Endothelial cell (in vitro differentiated cells): ENCODE results near the gene PDGFRB. TPM values are rescaled to one million over a fixed set of nuclear protein-coding genes. Genes with fewer than 3 reads are reported as not detected.

Experiments used
- DNase-seq: peaks from one replicate; pipeline ENCODE4 v3.0.0; 2021; ENCODE audit warnings: low spot score
- H3K27ac Mint-ChIP-seq: one replicate; pipeline ENCODE4 v1.8.0; 2021; ENCODE audit warnings: mixed read lengths, inconsistent platforms; ENCODE audit not compliant: unreplicated experiment
- H3K27me3 Mint-ChIP-seq: one replicate; pipeline ENCODE4 v1.8.0; 2021; ENCODE audit warnings: mild to moderate bottlenecking, moderate library complexity, mixed read lengths, inconsistent platforms; ENCODE audit not compliant: unreplicated experiment
- H3K36me3 Mint-ChIP-seq: one replicate; pipeline ENCODE4 v1.8.0; 2021; ENCODE audit warnings: mild to moderate bottlenecking, low read depth, mixed read lengths, inconsistent platforms; ENCODE audit not compliant: unreplicated experiment
- H3K4me1 Mint-ChIP-seq: one replicate; pipeline ENCODE4 v1.8.0; 2021; ENCODE audit warnings: mild to moderate bottlenecking, mixed read lengths, inconsistent platforms; ENCODE audit not compliant: unreplicated experiment
- H3K4me3 Mint-ChIP-seq: one replicate; pipeline ENCODE4 v1.8.0; 2021; ENCODE audit warnings: mild to moderate bottlenecking, mixed read lengths, inconsistent platforms; ENCODE audit not compliant: unreplicated experiment
- H3K9me3 Mint-ChIP-seq: one replicate; pipeline ENCODE4 v1.8.0; 2021; ENCODE audit warnings: mixed read lengths, inconsistent platforms; ENCODE audit not compliant: unreplicated experiment
- CTCF ChIP-seq: fragments of 200-600 bp; sonication (generic); IDR thresholded peaks from one replicate; pipeline ENCODE4 v1.5.0; 2021; ENCODE audit warnings: antibody characterized with exemption; ENCODE audit not compliant: unreplicated experiment
- total RNA-seq: library from RNA; stranded (reverse); fragmentation: NEBNext Ultra II Directional; extraction: Animal tissue kit (Norgen Biotek cat#: 25700); gene quantifications from one replicate; pipeline ENCODE4 v1.2.1, GENCODE V29; 2021; ENCODE audit not compliant: unreplicated experiment

The PDGFRB gene
- total RNA-seq, 1 donor from 2014 or later = 23.7 TPM

GRCh38 chr5:150114102-150114641, 41.5 kb downstream of the PDGFRB start:
- Mint-ChIP-seq H3K4me1 (peaks cover 32% of the 10 kb centered on the region), H3K4me3 (no peak overlapping the region), H3K27ac (no peak overlapping the region), H3K36me3 (peaks cover 3% of the 10 kb centered on the region), H3K27me3 (peaks cover 9% of the 10 kb centered on the region), H3K9me3 (no peaks in the 10 kb centered on the region)
- DNase-seq = no peak
- peak; percentile 34 for TF ChIP-seq CTCF

GRCh38 chr5:150113047-150113744, 42.4 kb downstream of the PDGFRB start:
- H3K27me3 Mint-ChIP-seq = peaks cover 9% of the 10 kb centered on the region
- H3K4me1 Mint-ChIP-seq = peaks cover 33% of the 10 kb centered on the region
- TF ChIP-seq CTCF = no peak
- H3K4me3 Mint-ChIP-seq = no peak overlapping the region
- DNase-seq = no peak
- H3K36me3 Mint-ChIP-seq = peaks cover 3% of the 10 kb centered on the region
- H3K9me3 Mint-ChIP-seq = no peaks in the 10 kb centered on the region
- H3K27ac Mint-ChIP-seq = no peak overlapping the region

GRCh38 chr5:150112201-150113046, 43.2 kb downstream of the PDGFRB start:
- H3K9me3 Mint-ChIP-seq = no peaks in the 10 kb centered on the region
- H3K4me1 Mint-ChIP-seq = peaks cover 41% of the 10 kb centered on the region
- DNase-seq = no peak
- H3K27ac Mint-ChIP-seq = peak overlapping the region; percentile 62
- TF ChIP-seq CTCF = no peak
- no peak overlapping the region for H3K4me3 Mint-ChIP-seq
- peaks cover 3% of the 10 kb centered on the region for H3K36me3 Mint-ChIP-seq
- H3K27me3 Mint-ChIP-seq = peaks cover 9% of the 10 kb centered on the region

- Mint-ChIP-seq H3K4me3 (no peak overlapping the region), H3K4me1 (peaks cover 54% of the 10 kb centered on the region), H3K36me3 (peaks cover 3% of the 10 kb centered on the region), H3K27me3 (peaks cover 7% of the 10 kb centered on the region), H3K27ac (no peak overlapping the region), H3K9me3 (no peaks in the 10 kb centered on the region)
- TF ChIP-seq CTCF = no peak
- no peak for DNase-seq
These were observed 44.5 kb downstream of the PDGFRB start for GRCh38 chr5:150111122-150111521.
